Left lung (tissue), 10 donors: ENCODE measurements around the gene RBBP6. TPM values are rescaled to one million over a fixed set of nuclear protein-coding genes. Genes with fewer than 3 reads are reported as not detected.
"Not testable (repeated sequence)": the region's sequence is repeated elsewhere in the genome, so short reads cannot be mapped to it uniquely, and the experiment has no call there.

Experiments used
- ATAC-seq: fragments of 200-7000 bp; cut with Tn5 transposase; one replicate; pipeline ENCODE4 v1.9.1; 2020; ENCODE audit warnings: moderate library complexity
- DNase-seq, 4 donors: peaks; one replicate each; pipeline ENCODE4 v3.0.0-alpha.2; 2013 to 2020
- H3K27ac ChIP-seq, 2 donors: fragments of 200-600 bp; sonication (generic) in 1 of 2; one replicate each; pipeline versions ENCODE4 v1.5.0 to v1.8.0; 2020 to 2021
- H3K27me3 ChIP-seq, 2 donors: fragments of 200-600 bp; sonication (generic) in 1 of 2; one replicate each; pipeline versions ENCODE4 v1.5.0 to v1.8.0; 2020 to 2021
- H3K36me3 ChIP-seq, 2 donors: fragments of 200-600 bp; sonication (generic) in 1 of 2; one replicate each; pipeline versions ENCODE4 v1.5.0 to v1.8.0; 2020 to 2021
- H3K4me1 ChIP-seq, 2 donors: fragments of 200-600 bp; one replicate each; pipeline ENCODE4 v1.8.0; 2021
- H3K4me3 ChIP-seq, 2 donors: fragments of 200-600 bp; sonication (generic) in 1 of 2; one replicate each; pipeline versions ENCODE4 v1.5.0 to v1.8.0; 2020 to 2021; ENCODE audit warnings: mild to moderate bottlenecking in 1 of 2
- H3K9me3 ChIP-seq, 2 donors: fragments of 200-600 bp; sonication (generic) in 1 of 2; one replicate each; pipeline versions ENCODE4 v1.5.0 to v1.8.0; 2020 to 2021
- CTCF ChIP-seq, 2 donors: fragments of 200-600 bp; sonication (generic) in 1 of 2; IDR thresholded peaks; one replicate each; pipeline versions ENCODE4 v1.5.0 to v1.8.0; 2021; ENCODE audit warnings: antibody characterized with exemption in 2 of 2
- intact Hi-C, 2 donors: fragments of 100-400 bp; cut with DNase I; formaldehyde crosslinking; loops; one replicate each; pipeline versions ENCODE4 v1.11.2 to v1.14.2; 2022
- polyA plus RNA-seq, 6 donors: library from polyadenylated mRNA; unstranded; fragments of 120-200 nt; gene quantifications; one replicate each; pipeline ENCODE4 v1.2.1, GENCODE V29; 2013; ENCODE audit not compliant: insufficient read length in 6 of 6
- total RNA-seq, 2 donors: library from RNA; stranded (reverse); fragmentation: NEBNext Ultra II Directional; extraction: Animal tissue kit (Norgen Biotek cat#: 25700); gene quantifications; one replicate each; pipeline ENCODE4 v1.2.1, GENCODE V29; 2021
- donor health status: DM: no; HTN: yes; CAD: no.
- donor health status: DM: no; HTN: no; CAD: no.

Gene RBBP6
- total and polyA plus RNA-seq, 8 donors = 39.1 to 91.1 (median 83.6) TPM

- Histone ChIP-seq H3K4me3 (no peak overlapping the region), H3K27me3 (peaks cover 4 to 59% of the 10 kb centered on the region in 2 donors), H3K36me3 (no peaks in the 10 kb centered on the region), H3K4me1 (peaks cover 0 to 2% of the 10 kb centered on the region in 2 donors), H3K9me3 (no peaks in the 10 kb centered on the region), H3K27ac (no peak overlapping the region)
- no peak for TF ChIP-seq CTCF (IDR thresholded peaks at IDR 0.05)
- ATAC-seq (peak; percentile 25), DNase-seq (no peak)
- intact Hi-C loops = no loop called here
These were observed 70.0 kb downstream of the RBBP6 start for GRCh38 chr16:24609417-24609739.

- Histone ChIP-seq H3K27ac (no peak overlapping the region), H3K27me3 (peaks cover 4 to 59% of the 10 kb centered on the region in 2 donors), H3K4me1 (peaks cover 0 to 2% of the 10 kb centered on the region in 2 donors), H3K4me3 (no peak overlapping the region), H3K9me3 (no peaks in the 10 kb centered on the region), H3K36me3 (no peaks in the 10 kb centered on the region)
- DNase-seq = peak in 3 of 4 donors; percentile 49 to 65 (median 57)
- peak; percentile 71 for ATAC-seq
- TF ChIP-seq CTCF (IDR thresholded peaks at IDR 0.05) = no peak
- intact Hi-C loops = no loop called here
These were observed 70.5 kb downstream of the RBBP6 start for GRCh38 chr16:24609740-24610415.

DNA sequence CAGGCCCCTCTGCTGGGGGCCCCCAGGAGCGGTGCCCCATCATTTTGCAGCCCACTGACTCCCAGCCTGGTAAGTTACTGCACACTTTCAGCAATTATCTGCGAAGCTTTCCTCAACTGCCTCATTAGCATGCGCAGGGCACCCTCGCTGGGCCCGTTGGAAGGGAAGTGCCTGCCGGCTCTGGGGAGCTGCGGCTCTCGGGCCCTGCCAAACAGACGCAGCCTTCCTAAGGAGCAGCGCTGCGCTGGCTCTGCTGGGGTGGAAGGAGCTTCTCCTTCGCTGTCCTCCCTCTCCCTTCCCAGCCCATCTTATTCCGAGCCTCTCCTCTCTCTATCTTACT, 71.0 kb downstream of the RBBP6 start:
- intact Hi-C loops = no loop called here
- DNase-seq = peak in 2 of 4 donors; percentile 19 to 78
- Histone ChIP-seq H3K9me3 (no peaks in the 10 kb centered on the region), H3K27me3 (peaks cover 4 to 59% of the 10 kb centered on the region in 2 donors), H3K36me3 (no peaks in the 10 kb centered on the region), H3K4me1 (peaks cover 0 to 2% of the 10 kb centered on the region in 2 donors), H3K27ac (no peak overlapping the region), H3K4me3 (no peak overlapping the region)
- TF ChIP-seq CTCF (IDR thresholded peaks at IDR 0.05) = no peak
- peak; percentile 85 for ATAC-seq

DNA sequence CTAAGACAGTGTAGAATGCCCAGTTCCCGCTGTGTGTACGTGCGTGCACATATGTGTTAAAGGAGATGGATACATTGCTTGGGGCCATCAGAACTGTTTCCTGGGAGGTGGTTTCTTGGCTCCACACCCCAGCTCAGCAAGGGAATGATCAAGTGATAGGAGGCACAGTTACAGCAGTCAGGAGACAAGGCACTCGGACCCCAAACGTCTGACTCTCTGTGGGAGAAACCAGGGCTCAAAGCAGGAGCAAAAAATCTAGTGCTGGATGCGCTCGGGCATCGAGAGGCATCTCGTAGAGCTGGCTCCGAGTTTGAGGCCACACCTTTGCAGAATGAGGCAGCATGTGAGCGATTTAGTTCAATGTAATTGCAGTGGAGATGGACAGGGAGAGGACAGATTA, 71.9 kb downstream of the RBBP6 start:
- Histone ChIP-seq H3K27ac (no peak overlapping the region), H3K4me3 (no peak overlapping the region), H3K4me1 (peaks cover 0 to 2% of the 10 kb centered on the region in 2 donors), H3K27me3 (peaks cover 4 to 59% of the 10 kb centered on the region in 2 donors), H3K36me3 (no peaks in the 10 kb centered on the region), H3K9me3 (no peaks in the 10 kb centered on the region)
- DNase-seq (no peak), ATAC-seq (no peak)
- no peak for TF ChIP-seq CTCF (IDR thresholded peaks at IDR 0.05)
- intact Hi-C loops = no loop called here

DNA sequence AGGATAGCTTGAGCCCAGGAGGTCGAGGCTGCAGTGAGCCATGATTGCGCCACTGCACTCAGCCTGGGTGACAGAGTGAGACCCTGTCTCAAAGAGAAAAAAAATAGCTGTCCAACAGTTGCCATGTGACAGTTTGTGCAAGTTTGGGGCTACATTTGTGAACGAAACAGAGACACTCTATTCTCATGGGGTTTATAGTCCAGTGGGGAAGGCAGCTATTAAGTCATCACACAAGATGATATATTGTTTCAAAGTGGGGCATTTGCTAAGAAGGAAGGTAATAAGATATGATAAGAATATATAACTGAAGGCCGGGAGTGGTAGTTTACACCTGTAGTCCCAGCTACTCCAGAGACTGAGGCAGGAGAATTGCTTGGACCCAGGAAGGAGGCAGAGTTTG, 73.3 kb downstream of the RBBP6 start:
- DNase-seq (no peak), ATAC-seq (no peak)
- H3K27ac ChIP-seq = no peak overlapping the region
- peaks cover 0 to 2% of the 10 kb centered on the region in 2 donors for H3K4me1 ChIP-seq
- no peaks in the 10 kb centered on the region for H3K36me3 ChIP-seq
- no peaks in the 10 kb centered on the region for H3K9me3 ChIP-seq
- peaks cover 4 to 52% of the 10 kb centered on the region in 2 donors for H3K27me3 ChIP-seq
- H3K4me3 ChIP-seq = no peak overlapping the region
- intact Hi-C loops = no loop called here
- TF ChIP-seq CTCF (IDR thresholded peaks at IDR 0.05) = no peak

GRCh38 chr16:24613267-24613666, 73.9 kb downstream of the RBBP6 start:
- not testable (repeated sequence) for ATAC-seq

More at GRCh38 chr16:24613267-24613666, 73.9 kb downstream of the RBBP6 start:
- H3K27ac ChIP-seq, H3K4me1 ChIP-seq, DNase-seq, intact Hi-C loops, H3K4me3 ChIP-seq, H3K9me3 ChIP-seq, H3K36me3 ChIP-seq: not testable (repeated sequence)
- H3K27me3 ChIP-seq = peaks cover 4 to 47% of the 10 kb centered on the region in 2 donors
